GM23338 (cell line): ENCODE data around the gene TRPC4. TPM values are rescaled to one million over a fixed set of nuclear protein-coding genes. Genes with fewer than 3 reads are reported as not detected.

Experiments
- ATAC-seq: fragments of 200-7000 bp; cut with Tn5 transposase; 3 replicates; pipeline ENCODE4 v1.9.1; 2020
- DNase-seq: peaks from one replicate; pipeline ENCODE4 v3.0.0-alpha.2; 2015; ENCODE audit warnings: low spot score
- H2AFZ ChIP-seq: fragments of 200-600 bp; sonication (generic); 2 replicates; pipeline ENCODE4 v1.8.0; 2016; ENCODE audit warnings: antibody characterized with exemption, mild to moderate bottlenecking, moderate library complexity
- H3F3A ChIP-seq: fragments of 200-600 bp; sonication (generic); replicated peaks from 2 replicates; pipeline ENCODE4 v1.8.0; 2017; ENCODE audit warnings: antibody characterized with exemption, mixed run types, low read depth
- H3K27ac ChIP-seq: fragments of 200-600 bp; sonication (generic); 2 replicates; pipeline ENCODE4 v1.6.1; 2016; ENCODE audit warnings: low read depth
- H3K27me3 ChIP-seq: fragments of 200-600 bp; sonication (generic); 2 replicates; pipeline ENCODE4 v1.8.0; 2016; ENCODE audit warnings: mild to moderate bottlenecking, mixed run types, moderate library complexity; ENCODE audit not compliant: insufficient read depth
- H3K36me3 ChIP-seq: fragments of 200-600 bp; sonication (generic); 2 replicates; pipeline ENCODE4 v1.8.0; 2016; ENCODE audit warnings: mild to moderate bottlenecking; ENCODE audit not compliant: insufficient read depth
- H3K4me1 ChIP-seq: fragments of 200-600 bp; sonication (generic); 2 replicates; pipeline ENCODE4 v1.8.0; 2016; ENCODE audit warnings: mild to moderate bottlenecking, moderate library complexity; ENCODE audit not compliant: insufficient read depth
- H3K4me2 ChIP-seq: fragments of 200-600 bp; sonication (generic); 2 replicates; pipeline ENCODE4 v1.7.1; 2017; ENCODE audit warnings: mixed run types
- H3K4me3 ChIP-seq: fragments of 200-600 bp; sonication (generic); 2 replicates; pipeline ENCODE4 v1.6.1; 2016; ENCODE audit warnings: mixed run types
- H3K79me2 ChIP-seq: fragments of 200-600 bp; sonication (generic); replicated peaks from 2 replicates; pipeline ENCODE4 v1.8.0; 2017; ENCODE audit warnings: mild to moderate bottlenecking; ENCODE audit not compliant: insufficient read depth
- H3K9me2 ChIP-seq: fragments of 200-600 bp; sonication (generic); 2 replicates; pipeline ENCODE4 v1.8.0; 2017; ENCODE audit not compliant: insufficient read depth
- H4K20me1 ChIP-seq: fragments of 200-600 bp; sonication (generic); replicated peaks from 2 replicates; pipeline ENCODE4 v1.8.0; 2017; ENCODE audit warnings: mild to moderate bottlenecking; ENCODE audit not compliant: insufficient read depth
- H3K27ac Mint-ChIP-seq: 2 replicates; pipeline ENCODE4 v1.8.0; 2020; ENCODE audit warnings: inconsistent platforms, mild to moderate bottlenecking, moderate library complexity, mixed read lengths
- H3K27me3 Mint-ChIP-seq: 3 replicates; pipeline ENCODE4 v1.8.0; 2022; ENCODE audit warnings: low read depth, mild to moderate bottlenecking, moderate library complexity, mixed read lengths, inconsistent platforms; ENCODE audit not compliant: insufficient read depth, poor library complexity
- H3K36me3 Mint-ChIP-seq: 3 replicates; pipeline ENCODE4 v1.8.0; 2021; ENCODE audit warnings: low read depth, mild to moderate bottlenecking, inconsistent platforms, moderate library complexity, mixed read lengths
- H3K4me1 Mint-ChIP-seq: 3 replicates; pipeline ENCODE4 v1.8.0; 2020; ENCODE audit warnings: mild to moderate bottlenecking, inconsistent platforms, mixed read lengths
- H3K4me3 Mint-ChIP-seq: 3 replicates; pipeline ENCODE4 v1.8.0; 2021; ENCODE audit warnings: moderate library complexity, mild to moderate bottlenecking, inconsistent platforms, mixed read lengths
- H3K9me3 Mint-ChIP-seq: 3 replicates; pipeline ENCODE4 v1.8.0; 2020; ENCODE audit warnings: moderate library complexity, mild to moderate bottlenecking, inconsistent platforms, mixed read lengths
- CREB1 ChIP-seq: fragments of 250-450 bp; sonication (Bioruptor Pico); IDR thresholded peaks from 2 replicates; pipeline ENCODE4 v1.5.0; 2020; ENCODE audit warnings: low read depth, mild to moderate bottlenecking, moderate library complexity
- EZH2 ChIP-seq: fragments of 200-600 bp; sonication (generic); IDR thresholded peaks from one replicate; pipeline ENCODE4 v1.8.0; 2017; ENCODE audit warnings: antibody characterized with exemption, mild to moderate bottlenecking, low read depth; ENCODE audit not compliant: unreplicated experiment
- EZH2phosphoT487 ChIP-seq: fragments of 200-600 bp; sonication (generic); IDR thresholded peaks from one replicate; pipeline ENCODE4 v1.8.1; 2018; ENCODE audit warnings: antibody characterized with exemption; ENCODE audit not compliant: unreplicated experiment
- JUNB ChIP-seq: IDR thresholded peaks from one replicate; pipeline ENCODE4 v1.6.1; 2016; ENCODE audit warnings: antibody characterized with exemption; ENCODE audit not compliant: unreplicated experiment
- NANOG ChIP-seq: IDR thresholded peaks from 2 replicates; pipeline ENCODE4 v1.6.1; 2016; ENCODE audit warnings: antibody characterized with exemption, borderline replicate concordance
- POLR2AphosphoS5 ChIP-seq: IDR thresholded peaks from 2 replicates; pipeline ENCODE4 v1.6.1; 2016; ENCODE audit warnings: antibody characterized with exemption, low read depth
- STAT1 ChIP-seq: IDR thresholded peaks from one replicate; pipeline ENCODE4 v1.6.1; 2016; ENCODE audit warnings: antibody characterized with exemption; ENCODE audit not compliant: unreplicated experiment
- ZNF114 ChIP-seq: fragments of 250-450 bp; sonication (Bioruptor Pico); IDR thresholded peaks from 2 replicates; pipeline ENCODE4 v1.5.0; 2020; ENCODE audit warnings: mild to moderate bottlenecking, moderate library complexity
- ZNF331 ChIP-seq: fragments of 250-450 bp; sonication (Bioruptor Pico); IDR thresholded peaks from 2 replicates; pipeline ENCODE4 v1.5.0; 2020; ENCODE audit warnings: low read depth, mild to moderate bottlenecking, moderate library complexity
- polyA plus RNA-seq: library from polyadenylated mRNA; unstranded; fragments of >200 nt; fragmentation: Nextera tagmentation; extraction: Ambion mirVana; gene quantifications from 2 replicates; pipeline ENCODE4 v1.2.1, GENCODE V29; 2016
- total RNA-seq: library from RNA; depleted of rRNA; stranded (reverse); fragments of >200 nt; shearing (Covaris generic); gene quantifications from 2 replicates; pipeline ENCODE4 v1.2.3, GENCODE V29; 2014
- TF ChIP-seq, protein P1 (sequence below): IDR thresholded peaks from one replicate; pipeline ENCODE4 v1.6.1; 2018; ENCODE audit warnings: antibody characterized with exemption; ENCODE audit not compliant: unreplicated experiment
- TF ChIP-seq, protein P2 (sequence below): IDR thresholded peaks from 2 replicates; pipeline ENCODE4 v1.6.1; 2016; ENCODE audit warnings: antibody characterized with exemption

Gene TRPC4
- total and polyA plus RNA-seq, 2 experiments from 2014 or later: 1.1 to 2.1 TPM

DNA sequence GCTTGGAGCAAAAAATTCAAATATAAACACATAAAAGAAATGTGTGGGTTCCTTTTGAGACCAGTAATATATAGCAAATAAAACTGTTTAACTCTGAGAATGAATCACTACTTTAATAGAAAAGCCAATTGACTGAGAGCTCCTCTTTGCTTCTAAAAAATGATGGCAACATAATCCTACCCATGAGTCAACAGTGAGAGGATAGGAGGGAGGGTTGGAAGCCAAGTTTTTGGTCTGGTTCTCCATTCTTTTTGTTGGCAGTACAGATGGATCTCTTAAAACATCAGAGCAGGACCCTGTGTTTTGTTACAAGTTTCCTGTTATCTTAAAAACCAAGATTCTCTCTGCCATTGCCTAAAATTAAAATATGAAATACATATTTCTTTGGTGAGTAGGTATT lies 221.0 kb downstream of the TRPC4 start (continued):
- no peak for TF ChIP-seq EZH2phosphoT487
- no peak for TF ChIP-seq JUNB
- TF ChIP-seq ZNF331 (CRISPR knock-in tag): no peak
- TF ChIP-seq EZH2: no peak
- TF ChIP-seq NANOG: no peak
- no peak for TF ChIP-seq ZNF114 (CRISPR knock-in tag)
- TF ChIP-seq, protein P1, sequence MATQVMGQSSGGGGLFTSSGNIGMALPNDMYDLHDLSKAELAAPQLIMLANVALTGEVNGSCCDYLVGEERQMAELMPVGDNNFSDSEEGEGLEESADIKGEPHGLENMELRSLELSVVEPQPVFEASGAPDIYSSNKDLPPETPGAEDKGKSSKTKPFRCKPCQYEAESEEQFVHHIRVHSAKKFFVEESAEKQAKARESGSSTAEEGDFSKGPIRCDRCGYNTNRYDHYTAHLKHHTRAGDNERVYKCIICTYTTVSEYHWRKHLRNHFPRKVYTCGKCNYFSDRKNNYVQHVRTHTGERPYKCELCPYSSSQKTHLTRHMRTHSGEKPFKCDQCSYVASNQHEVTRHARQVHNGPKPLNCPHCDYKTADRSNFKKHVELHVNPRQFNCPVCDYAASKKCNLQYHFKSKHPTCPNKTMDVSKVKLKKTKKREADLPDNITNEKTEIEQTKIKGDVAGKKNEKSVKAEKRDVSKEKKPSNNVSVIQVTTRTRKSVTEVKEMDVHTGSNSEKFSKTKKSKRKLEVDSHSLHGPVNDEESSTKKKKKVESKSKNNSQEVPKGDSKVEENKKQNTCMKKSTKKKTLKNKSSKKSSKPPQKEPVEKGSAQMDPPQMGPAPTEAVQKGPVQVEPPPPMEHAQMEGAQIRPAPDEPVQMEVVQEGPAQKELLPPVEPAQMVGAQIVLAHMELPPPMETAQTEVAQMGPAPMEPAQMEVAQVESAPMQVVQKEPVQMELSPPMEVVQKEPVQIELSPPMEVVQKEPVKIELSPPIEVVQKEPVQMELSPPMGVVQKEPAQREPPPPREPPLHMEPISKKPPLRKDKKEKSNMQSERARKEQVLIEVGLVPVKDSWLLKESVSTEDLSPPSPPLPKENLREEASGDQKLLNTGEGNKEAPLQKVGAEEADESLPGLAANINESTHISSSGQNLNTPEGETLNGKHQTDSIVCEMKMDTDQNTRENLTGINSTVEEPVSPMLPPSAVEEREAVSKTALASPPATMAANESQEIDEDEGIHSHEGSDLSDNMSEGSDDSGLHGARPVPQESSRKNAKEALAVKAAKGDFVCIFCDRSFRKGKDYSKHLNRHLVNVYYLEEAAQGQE: no peak

DNA sequence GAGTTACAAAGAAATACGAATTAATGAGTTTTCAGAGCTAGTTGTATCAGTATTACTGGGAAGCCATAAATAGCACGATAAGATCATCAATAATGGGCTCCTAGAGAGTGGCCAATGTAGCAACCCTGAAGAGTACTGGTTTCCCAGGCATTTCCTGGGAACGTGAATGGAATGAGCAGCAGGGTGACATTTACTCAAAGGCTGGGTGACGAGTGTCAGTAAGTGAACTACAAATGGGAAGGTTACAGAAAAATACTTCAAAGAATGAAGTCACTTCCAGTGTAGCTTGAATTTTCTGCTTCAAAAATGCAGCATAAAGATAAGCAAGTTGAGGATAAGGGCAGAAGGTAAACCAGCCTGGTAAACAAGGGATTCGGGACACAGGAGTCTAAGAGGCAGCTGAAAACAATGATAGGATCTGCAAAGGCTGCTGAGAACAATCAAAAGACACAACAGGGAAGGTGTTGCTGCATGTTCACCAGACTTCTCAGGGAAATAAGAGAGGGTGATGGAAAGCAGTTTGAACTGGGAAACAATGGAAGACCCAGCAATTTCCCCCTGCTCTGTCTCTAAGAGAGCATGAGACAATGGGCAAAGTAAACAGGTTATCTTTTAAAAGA lies 222.4 kb downstream of the TRPC4 start:
- Histone ChIP-seq H3K27me3 (no peaks in the 10 kb centered on the region), H2AFZ (peak overlapping the region; percentile 24; the same call in 1 of the 2 replicates), H3K4me2 (no peak overlapping the region), H3F3A (no peaks in the 10 kb centered on the region), H3K9me2 (peaks cover 6% of the 10 kb centered on the region; the same call in 1 of the 2 replicates), H3K4me1 (peaks cover 15% of the 10 kb centered on the region), H3K36me3 (no peaks in the 10 kb centered on the region), H3K27ac (no peak overlapping the region), H3K4me3 (no peak overlapping the region), H3K79me2 (no peaks in the 10 kb centered on the region), H4K20me1 (no peaks in the 10 kb centered on the region)
- peaks cover 17% of the 10 kb centered on the region for H3K4me1 Mint-ChIP-seq
- peak; percentile 3 for DNase-seq
- no peak overlapping the region for H3K27ac Mint-ChIP-seq
- no peak for TF ChIP-seq EZH2
- TF ChIP-seq CREB1 (CRISPR knock-in tag): no peak
- no peak for TF ChIP-seq POLR2AphosphoS5
- no peak for TF ChIP-seq STAT1
- TF ChIP-seq, protein P2, sequence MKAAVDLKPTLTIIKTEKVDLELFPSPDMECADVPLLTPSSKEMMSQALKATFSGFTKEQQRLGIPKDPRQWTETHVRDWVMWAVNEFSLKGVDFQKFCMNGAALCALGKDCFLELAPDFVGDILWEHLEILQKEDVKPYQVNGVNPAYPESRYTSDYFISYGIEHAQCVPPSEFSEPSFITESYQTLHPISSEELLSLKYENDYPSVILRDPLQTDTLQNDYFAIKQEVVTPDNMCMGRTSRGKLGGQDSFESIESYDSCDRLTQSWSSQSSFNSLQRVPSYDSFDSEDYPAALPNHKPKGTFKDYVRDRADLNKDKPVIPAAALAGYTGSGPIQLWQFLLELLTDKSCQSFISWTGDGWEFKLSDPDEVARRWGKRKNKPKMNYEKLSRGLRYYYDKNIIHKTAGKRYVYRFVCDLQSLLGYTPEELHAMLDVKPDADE: no peak
- TF ChIP-seq NANOG: no peak
- no peak overlapping the region for H3K4me3 Mint-ChIP-seq
- no peaks in the 10 kb centered on the region for H3K27me3 Mint-ChIP-seq
- no peaks in the 10 kb centered on the region for H3K36me3 Mint-ChIP-seq
- no peaks in the 10 kb centered on the region for H3K9me3 Mint-ChIP-seq
- peak; percentile 87 for ATAC-seq
